Upper lobe of left lung (tissue), 6 donors: ENCODE measurements around the gene MCM3AP. TPM values are rescaled to one million over a fixed set of nuclear protein-coding genes. Genes with fewer than 3 reads are reported as not detected.

Source experiments
- ATAC-seq, 2 donors: fragments of 200-7000 bp; cut with Tn5 transposase; one replicate each; pipeline ENCODE4 v1.9.1; 2022; ENCODE audit warnings: mild to moderate bottlenecking in 2 of 2, moderate library complexity in 2 of 2; ENCODE audit not compliant: low FRiP score in 2 of 2
- DNase-seq, 2 donors: peaks; one replicate each; pipeline ENCODE4 v3.0.0-alpha.2; 2019 to 2020
- H3K27ac ChIP-seq, 4 donors: fragments of 200-600 bp; sonication (generic); one replicate each; pipeline ENCODE4 v1.5.1; 2016 to 2019
- H3K27me3 ChIP-seq, 4 donors: fragments of 200-600 bp; sonication (generic); one replicate each; pipeline ENCODE4 v1.5.1; 2017 to 2019
- H3K36me3 ChIP-seq, 4 donors: fragments of 200-600 bp; sonication (generic); one replicate each; pipeline ENCODE4 v1.5.1; 2016 to 2019
- H3K4me1 ChIP-seq, 4 donors: fragments of 200-600 bp; sonication (generic); one replicate each; pipeline ENCODE4 v1.5.1; 2018 to 2019
- H3K4me3 ChIP-seq, 4 donors: fragments of 200-600 bp; sonication (generic); one replicate each; pipeline ENCODE4 v1.5.1; 2017 to 2019; ENCODE audit warnings: mild to moderate bottlenecking in 2 of 4, moderate library complexity in 1 of 4
- H3K9me3 ChIP-seq, 4 donors: fragments of 200-600 bp; sonication (generic); one replicate each; pipeline ENCODE4 v1.5.1; 2018 to 2019
- EP300 ChIP-seq, 4 donors: sonication (generic); formaldehyde crosslinking; IDR thresholded peaks; one replicate each; pipeline ENCODE4 v1.5.1; 2017; ENCODE audit warnings: antibody characterized with exemption in 4 of 4, control low read depth in 2 of 4
- POLR2A ChIP-seq, 4 donors: fragments of 450-650 bp; IDR thresholded peaks; one replicate each; pipeline ENCODE4 v1.5.1; 2016 to 2017; ENCODE audit warnings: antibody characterized with exemption in 4 of 4, mild to moderate bottlenecking in 2 of 4
- POLR2AphosphoS5 ChIP-seq, 2 donors: sonication (generic); formaldehyde crosslinking; IDR thresholded peaks; one replicate each; pipeline ENCODE4 v1.5.1; 2017; ENCODE audit warnings: antibody characterized with exemption in 2 of 2
- WGBS, 2 donors: methylation state at CpG; one replicate each; pipeline ENCODE4 v1.1.5; 2017 to 2018; 5-methylcytosine and 5-hydroxymethylcytosine counted together
- total RNA-seq, 6 donors: library from RNA; depleted of rRNA in 4 of 6; stranded (reverse); fragments of >200 nt in 4 of 6; gene quantifications; one replicate each; pipeline versions ENCODE4 v1.1.0 to v1.2.1, GENCODE V29; 2016 to 2021
- TF ChIP-seq, protein P1 (sequence below), 6 experiments: fragments of 450-650 bp in 4 of 6; fragments of 200-600 bp in 2 of 6; sonication (generic) in 2 of 6; IDR thresholded peaks; one replicate each; pipeline ENCODE4 v1.5.1; 2016 to 2019; ENCODE audit warnings: antibody characterized with exemption in 6 of 6
- donor health status: DM: no; HTN: no; CAD: no; lungs with moderate emphysema.
- donor health status: DM: no; HTN: yes; CAD: no; lungs with severe emphysema.

Gene MCM3AP
- total RNA-seq, 6 donors from 2014 or later = 93.3 to 226 (median 98.4) TPM

DNA sequence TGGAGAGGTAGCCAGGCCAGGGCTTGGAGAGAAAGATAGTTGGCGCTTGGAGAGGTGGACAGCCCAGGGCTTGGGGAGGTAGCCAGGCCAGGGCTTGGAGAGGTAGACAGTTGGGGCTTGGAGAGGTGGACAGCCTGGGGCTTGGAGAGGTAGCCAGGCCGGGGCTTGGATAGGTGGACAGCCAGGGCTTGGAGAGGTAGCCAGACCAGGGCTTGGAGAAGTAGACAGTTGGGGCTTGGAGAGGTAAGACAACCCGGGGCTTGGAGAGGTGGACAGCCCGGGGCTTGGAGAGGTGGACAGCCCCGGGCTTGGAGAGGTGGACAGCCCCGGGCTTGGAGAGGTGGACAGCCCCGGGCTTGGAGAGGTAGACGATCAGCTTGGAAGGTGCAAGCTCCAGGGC is 64.6 kb downstream of the MCM3AP start:
- no peaks in the 10 kb centered on the region for H3K27me3 ChIP-seq
- H3K27ac ChIP-seq = peak overlapping the region in 1 of 4 donors; percentile 49
- H3K4me3 ChIP-seq = no peak overlapping the region
- no peak for TF ChIP-seq POLR2AphosphoS5 (IDR thresholded peaks at IDR 0.05)
- no peak for TF ChIP-seq POLR2A (IDR thresholded peaks at IDR 0.05)
- TF ChIP-seq, protein P1, sequence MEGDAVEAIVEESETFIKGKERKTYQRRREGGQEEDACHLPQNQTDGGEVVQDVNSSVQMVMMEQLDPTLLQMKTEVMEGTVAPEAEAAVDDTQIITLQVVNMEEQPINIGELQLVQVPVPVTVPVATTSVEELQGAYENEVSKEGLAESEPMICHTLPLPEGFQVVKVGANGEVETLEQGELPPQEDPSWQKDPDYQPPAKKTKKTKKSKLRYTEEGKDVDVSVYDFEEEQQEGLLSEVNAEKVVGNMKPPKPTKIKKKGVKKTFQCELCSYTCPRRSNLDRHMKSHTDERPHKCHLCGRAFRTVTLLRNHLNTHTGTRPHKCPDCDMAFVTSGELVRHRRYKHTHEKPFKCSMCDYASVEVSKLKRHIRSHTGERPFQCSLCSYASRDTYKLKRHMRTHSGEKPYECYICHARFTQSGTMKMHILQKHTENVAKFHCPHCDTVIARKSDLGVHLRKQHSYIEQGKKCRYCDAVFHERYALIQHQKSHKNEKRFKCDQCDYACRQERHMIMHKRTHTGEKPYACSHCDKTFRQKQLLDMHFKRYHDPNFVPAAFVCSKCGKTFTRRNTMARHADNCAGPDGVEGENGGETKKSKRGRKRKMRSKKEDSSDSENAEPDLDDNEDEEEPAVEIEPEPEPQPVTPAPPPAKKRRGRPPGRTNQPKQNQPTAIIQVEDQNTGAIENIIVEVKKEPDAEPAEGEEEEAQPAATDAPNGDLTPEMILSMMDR (IDR thresholded peaks at IDR 0.05) = no peak
- TF ChIP-seq EP300 (IDR thresholded peaks at IDR 0.05) = no peak
- peaks cover 10 to 67% (median 46%) of the 10 kb centered on the region in 4 donors for H3K36me3 ChIP-seq
- 86 to 89% methylated on average over 8 of the region's 8 CpGs for WGBS, 2 donors
- no peak for DNase-seq
- no peak for ATAC-seq
- H3K9me3 ChIP-seq = no peaks in the 10 kb centered on the region
- peaks cover 5 to 39% (median 22%) of the 10 kb centered on the region in 4 donors for H3K4me1 ChIP-seq

DNA sequence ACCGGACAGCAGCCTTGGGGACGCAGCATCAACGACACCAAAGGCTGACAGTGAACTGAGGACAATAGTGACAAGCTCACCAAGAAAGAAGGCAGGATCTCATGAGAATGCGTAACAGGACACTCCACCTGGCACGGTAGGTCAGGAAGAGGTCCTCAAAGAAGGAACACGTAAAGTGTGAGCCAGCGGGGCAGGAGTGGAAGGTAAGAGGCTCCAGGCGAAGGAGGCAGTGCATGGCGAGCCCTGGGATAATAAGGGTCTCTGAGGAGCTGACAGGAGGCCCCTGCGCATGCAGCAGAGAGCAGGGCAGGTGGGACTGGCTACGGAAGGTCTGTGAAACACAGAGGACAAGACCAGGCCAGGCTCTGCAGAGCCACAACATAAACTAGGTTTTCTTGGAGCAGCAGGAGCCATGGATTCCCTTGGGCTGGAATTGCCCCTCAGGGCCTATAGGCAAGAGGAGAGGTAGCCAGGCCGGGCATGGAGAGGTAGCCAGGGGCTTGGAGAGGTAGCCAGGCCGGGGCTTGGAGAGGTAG is 65.1 kb downstream of the MCM3AP start:
- 77 to 80% methylated on average over 13 of the region's 13 CpGs for WGBS, 2 donors
- Histone ChIP-seq H3K27me3 (no peaks in the 10 kb centered on the region), H3K27ac (peak overlapping the region in 1 of 4 donors; percentile 49), H3K9me3 (no peaks in the 10 kb centered on the region), H3K4me3 (no peak overlapping the region), H3K36me3 (peaks cover 10 to 72% (median 51%) of the 10 kb centered on the region in 4 donors), H3K4me1 (peaks cover 4 to 35% (median 19%) of the 10 kb centered on the region in 4 donors)
- no peak for DNase-seq
- TF ChIP-seq, protein P1 (IDR thresholded peaks at IDR 0.05) = no peak
- no peak for TF ChIP-seq POLR2AphosphoS5 (IDR thresholded peaks at IDR 0.05)
- no peak for ATAC-seq

DNA sequence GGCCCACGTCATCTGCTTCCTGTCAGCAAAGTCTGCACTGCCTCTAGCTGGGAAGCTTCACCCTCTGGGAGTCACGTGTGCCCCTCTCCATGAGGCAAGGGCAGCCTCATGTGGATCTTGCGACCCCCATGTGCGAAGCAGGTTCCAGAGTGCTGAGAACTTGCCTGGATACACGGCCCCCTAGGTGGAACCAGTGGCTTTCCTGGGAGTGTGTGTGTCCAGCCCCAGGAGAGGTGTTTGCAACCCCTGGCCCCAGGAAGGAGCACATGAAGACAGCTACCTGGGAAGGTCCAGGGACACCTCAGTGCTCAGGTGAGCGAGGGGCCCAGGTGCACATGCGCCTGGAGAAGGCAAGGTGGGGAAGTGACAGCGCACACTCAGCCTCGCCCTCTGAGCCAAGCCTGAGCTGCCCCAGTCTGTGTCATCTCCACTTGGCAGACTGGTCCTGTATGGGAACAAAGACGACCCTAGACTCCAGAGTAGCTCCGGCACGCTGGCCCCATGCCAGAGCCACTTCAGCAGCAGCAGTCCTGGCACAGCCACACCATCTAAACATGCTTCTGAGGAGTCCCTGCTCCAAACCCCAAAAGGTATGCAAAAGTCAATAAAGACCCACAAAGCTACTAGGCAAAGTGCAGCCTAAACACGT is 65.7 kb downstream of the MCM3AP start:
- 56 to 80% methylated on average over 9 of the region's 13 CpGs for WGBS, 2 donors
- Histone ChIP-seq H3K4me1 (peaks cover 2 to 32% (median 17%) of the 10 kb centered on the region in 4 donors), H3K27ac (no peak overlapping the region), H3K27me3 (no peaks in the 10 kb centered on the region), H3K36me3 (peaks cover 10 to 78% (median 55%) of the 10 kb centered on the region in 4 donors), H3K9me3 (no peaks in the 10 kb centered on the region), H3K4me3 (no peak overlapping the region)
- peak in 1 of 2 donors; percentile 35 for DNase-seq
- no peak for ATAC-seq
- TF ChIP-seq POLR2AphosphoS5 (IDR thresholded peaks at IDR 0.05) (no peak), EP300 (IDR thresholded peaks at IDR 0.05) (no peak), POLR2A (IDR thresholded peaks at IDR 0.05) (no peak)
- TF ChIP-seq, protein P1 (IDR thresholded peaks at IDR 0.05) = no peak

DNA sequence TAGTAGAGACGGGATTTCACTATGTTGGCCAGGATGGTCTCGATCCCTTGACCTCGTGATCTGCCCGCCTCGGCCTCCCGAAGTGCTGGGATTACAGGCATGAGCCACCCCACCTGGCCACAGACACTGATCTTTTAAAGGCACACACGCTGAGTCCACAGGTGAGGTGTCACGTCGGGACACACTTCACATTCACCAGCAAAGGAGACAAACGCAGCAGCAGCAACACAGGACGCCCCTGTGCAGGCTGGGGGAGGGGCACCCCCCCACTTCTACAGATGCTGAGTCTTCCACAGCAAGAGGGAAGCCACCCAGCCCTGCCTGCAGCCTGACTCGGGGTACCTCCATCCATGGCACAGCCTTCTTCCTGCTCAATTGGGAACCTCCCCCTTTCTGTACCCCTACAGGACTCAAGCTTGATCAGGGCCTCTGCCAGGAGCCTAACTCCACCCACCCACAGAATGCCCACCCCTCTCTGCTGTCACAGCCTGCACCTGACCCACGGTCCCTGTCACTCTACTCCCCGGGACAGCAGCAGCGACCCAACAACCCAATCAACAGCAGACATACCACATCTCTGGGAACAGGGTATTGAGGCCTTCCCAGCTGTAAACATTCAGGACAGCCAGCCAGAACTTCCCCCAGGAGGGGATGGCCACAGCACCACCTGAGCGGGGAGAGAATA is 66.4 kb downstream of the MCM3AP start:
- H3K27ac ChIP-seq = no peak overlapping the region
- H3K4me1 ChIP-seq = peaks cover 0 to 29% (median 17%) of the 10 kb centered on the region in 4 donors
- H3K4me3 ChIP-seq = no peak overlapping the region
- TF ChIP-seq POLR2AphosphoS5 (IDR thresholded peaks at IDR 0.05) (no peak), POLR2A (IDR thresholded peaks at IDR 0.05) (no peak), EP300 (IDR thresholded peaks at IDR 0.05) (no peak)
- TF ChIP-seq, protein P1 (IDR thresholded peaks at IDR 0.05) = no peak
- no peaks in the 10 kb centered on the region for H3K27me3 ChIP-seq
- WGBS, 2 donors = 92 to 97% methylated on average over 11 to 15 of the region's 16 CpGs
- H3K9me3 ChIP-seq = no peaks in the 10 kb centered on the region
- no peak for ATAC-seq
- DNase-seq = no peak
- H3K36me3 ChIP-seq = peaks cover 10 to 85% (median 60%) of the 10 kb centered on the region in 4 donors
